ENCODE results near the gene PTPRN2. TPM values are rescaled to one million over a fixed set of nuclear protein-coding genes. Genes with fewer than 3 reads are reported as not detected.

The PTPRN2 gene
- total and polyA plus RNA-seq, 9 of the 15 experiments (the other 6 are each of a cell fraction or from before 2014, with no cell fraction given) = not detected

DNA sequence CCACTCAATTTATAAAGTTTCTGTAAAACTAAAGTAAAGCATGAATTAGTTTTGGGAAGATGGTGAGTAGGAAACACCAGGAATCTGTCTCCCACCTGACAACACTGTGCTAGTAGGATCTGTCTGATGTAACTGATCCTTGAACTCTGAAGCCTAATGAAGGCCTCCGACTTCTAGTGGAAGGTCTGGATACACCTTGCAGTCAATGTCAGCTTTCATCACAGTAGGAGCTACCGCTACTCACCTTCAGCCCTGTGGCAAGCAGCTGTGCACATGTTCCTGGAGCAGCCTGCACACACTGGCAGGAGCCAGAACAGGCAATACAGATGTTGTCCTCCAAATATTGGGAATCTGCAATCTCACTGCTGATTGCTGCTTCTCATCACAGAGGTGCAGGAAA is 471.4 kb downstream of the PTPRN2 start:
- Histone ChIP-seq H4K20me1 (replicated peaks; ENCODE audit: control insufficient read depth, insufficient read depth, low read length) (no peaks in the 10 kb centered on the region), H3K9ac (ENCODE audit: insufficient read depth in 1 of 2, low read depth in 2 of 2, low read length in 2 of 2) (no peak overlapping the region), H3K4me3 (no peak overlapping the region), H3K79me2 (ENCODE audit: control insufficient read depth, insufficient read depth, low read length) (no peaks in the 10 kb centered on the region), H3K27ac (ENCODE audit: extremely low read depth, low read depth, low read length) (no peak overlapping the region), H3K9me1 (ENCODE audit: control insufficient read depth, insufficient read depth, low read length) (no peaks in the 10 kb centered on the region), H3K9me3 (replicated peaks; ENCODE audit: control insufficient read depth, insufficient read depth, low read depth, low read length) (no peaks in the 10 kb centered on the region), H3K4me1 (replicated peaks in 1 of 2; ENCODE audit: control insufficient read depth in 2 of 2, insufficient read depth in 2 of 2, low read length in 2 of 2) (no peaks in the 10 kb centered on the region), H3K4me2 (ENCODE audit: insufficient read depth, low read length) (no peak overlapping the region), H3K36me3 (ENCODE audit: control insufficient read depth, insufficient read depth, low read length) (no peaks in the 10 kb centered on the region), H3K27me3 (ENCODE audit: control insufficient read depth in 2 of 2, insufficient read depth in 2 of 2, low read length in 2 of 2) (no peaks in the 10 kb centered on the region; a peak in 1 of 5 replicates), H2AFZ (ENCODE audit: low read depth, low read length) (no peak overlapping the region)
- BruUV-seq (replicated peaks) = no TSS peak
- ATAC-seq (no peak), FAIRE-seq (no peak), DNase-seq (ENCODE audit: extremely low read depth in 1 of 4, low spot score in 3 of 4) (no peak)
- WGBS (ENCODE audit: insufficient coverage, low coverage, missing lambda C conversion rate) = 3% methylated on average over 2 of the region's 2 CpGs
- TF ChIP-seq TGIF2 (CRISPR knock-in tag; IDR thresholded peaks at IDR 0.05) (no peak), HNRNPH1 (optimal IDR thresholded peaks at IDR 0.05; ENCODE audit: low read depth, low read length) (no peak), SRF (CRISPR knock-in tag; IDR thresholded peaks at IDR 0.05) (no peak)
- in situ Hi-C loops (cut with MboI) = no loop called here
- ChIA-PET POLR2A (no interaction called here), CTCF (ENCODE audit: low intra/inter-chr PET ratio) (no interaction called here)
- intact Hi-C loops (cut with micrococcal nuclease) = no loop called here

DNA sequence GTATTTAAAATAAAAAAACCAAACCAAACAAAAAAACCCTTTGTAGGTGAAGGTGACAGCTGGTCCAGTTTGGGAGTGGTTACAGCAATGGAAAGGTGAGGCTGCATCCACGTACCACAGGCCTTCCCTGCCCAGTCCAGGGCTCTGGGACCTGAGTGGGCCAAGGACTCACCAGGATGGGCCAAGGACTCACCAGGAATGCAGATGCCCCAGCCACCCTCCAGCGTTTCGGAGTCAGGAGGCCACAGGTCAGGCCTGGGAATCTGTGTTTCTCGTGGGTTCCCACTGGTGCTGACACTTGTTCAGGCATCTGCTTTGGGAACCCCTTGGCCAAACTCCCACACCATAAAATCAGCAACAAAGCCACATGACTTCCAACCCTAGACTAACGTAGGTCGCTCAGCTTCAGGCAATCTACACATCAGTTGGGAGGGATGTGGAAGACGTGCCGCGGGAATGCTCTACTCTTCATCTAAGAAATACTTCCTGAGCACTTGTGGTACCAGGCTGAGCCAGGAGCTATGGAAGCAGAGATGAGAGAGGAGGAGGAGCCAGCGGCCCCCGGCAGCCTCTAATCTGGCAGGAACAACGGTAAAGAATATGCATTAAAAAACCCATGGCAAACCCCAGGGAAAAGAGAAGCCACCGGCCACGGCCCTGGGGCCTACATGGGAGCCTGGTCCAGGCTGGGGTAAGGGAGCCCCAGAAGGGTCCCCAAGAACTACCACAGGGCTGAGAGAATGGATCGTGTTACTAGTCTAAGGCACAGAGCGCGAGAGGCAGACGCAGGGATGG is 473.4 kb downstream of the PTPRN2 start:
- Histone ChIP-seq H3K36me3 (ENCODE audit: control insufficient read depth, insufficient read depth, low read length) (no peaks in the 10 kb centered on the region), H3K9ac (ENCODE audit: insufficient read depth in 1 of 2, low read depth in 2 of 2, low read length in 2 of 2) (no peak overlapping the region), H3K9me1 (ENCODE audit: control insufficient read depth, insufficient read depth, low read length) (no peaks in the 10 kb centered on the region), H3K4me3 (no peak overlapping the region), H4K20me1 (replicated peaks; ENCODE audit: control insufficient read depth, insufficient read depth, low read length) (no peaks in the 10 kb centered on the region), H3K4me2 (ENCODE audit: insufficient read depth, low read length) (no peak overlapping the region), H3K27ac (ENCODE audit: extremely low read depth, low read depth, low read length) (no peak overlapping the region), H3K4me1 (replicated peaks in 1 of 2; ENCODE audit: control insufficient read depth in 2 of 2, insufficient read depth in 2 of 2, low read length in 2 of 2) (no peaks in the 10 kb centered on the region), H2AFZ (ENCODE audit: low read depth, low read length) (no peak overlapping the region), H3K27me3 (ENCODE audit: control insufficient read depth in 2 of 2, insufficient read depth in 2 of 2, low read length in 2 of 2) (no peaks in the 10 kb centered on the region; a peak in 1 of 5 replicates), H3K9me3 (replicated peaks; ENCODE audit: control insufficient read depth, insufficient read depth, low read depth, low read length) (peaks cover 6% of the 10 kb centered on the region; the same call in 1 of the 2 replicates), H3K79me2 (ENCODE audit: control insufficient read depth, insufficient read depth, low read length) (no peaks in the 10 kb centered on the region)
- ChIA-PET CTCF (ENCODE audit: low intra/inter-chr PET ratio) (no interaction called here), POLR2A (no interaction called here)
- 0% methylated on average over 18 of the region's 18 CpGs for WGBS (ENCODE audit: insufficient coverage, low coverage, missing lambda C conversion rate)
- DNase-seq (ENCODE audit: extremely low read depth in 1 of 4, low spot score in 3 of 4) (no peak), ATAC-seq (no peak), FAIRE-seq (no peak)
- intact Hi-C loops (cut with micrococcal nuclease) = no loop called here
- no TSS peak for BruUV-seq (replicated peaks)
- in situ Hi-C loops (cut with MboI) = no loop called here
- TF ChIP-seq NFXL1 (CRISPR knock-in tag; IDR thresholded peaks at IDR 0.05) = no peak
- TF ChIP-seq GABPB2 (CRISPR knock-in tag; conservative IDR thresholded peaks at IDR 0.05) = no peak
- TF ChIP-seq RBM15 (IDR thresholded peaks at IDR 0.05; ENCODE audit: insufficient read depth, low read length) = no peak
- no peak for TF ChIP-seq DMBX1 (CRISPR knock-in tag; IDR thresholded peaks at IDR 0.05; ENCODE audit: borderline replicate concordance)
- TF ChIP-seq, protein P1, sequence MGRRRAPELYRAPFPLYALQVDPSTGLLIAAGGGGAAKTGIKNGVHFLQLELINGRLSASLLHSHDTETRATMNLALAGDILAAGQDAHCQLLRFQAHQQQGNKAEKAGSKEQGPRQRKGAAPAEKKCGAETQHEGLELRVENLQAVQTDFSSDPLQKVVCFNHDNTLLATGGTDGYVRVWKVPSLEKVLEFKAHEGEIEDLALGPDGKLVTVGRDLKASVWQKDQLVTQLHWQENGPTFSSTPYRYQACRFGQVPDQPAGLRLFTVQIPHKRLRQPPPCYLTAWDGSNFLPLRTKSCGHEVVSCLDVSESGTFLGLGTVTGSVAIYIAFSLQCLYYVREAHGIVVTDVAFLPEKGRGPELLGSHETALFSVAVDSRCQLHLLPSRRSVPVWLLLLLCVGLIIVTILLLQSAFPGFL (CRISPR knock-in tag; IDR thresholded peaks at IDR 0.05) = no peak
- no peak for TF ChIP-seq ZNF197 (CRISPR knock-in tag; IDR thresholded peaks at IDR 0.05; ENCODE audit: low read depth)
- TF ChIP-seq ZNF12 (CRISPR knock-in tag; IDR thresholded peaks at IDR 0.05) = no peak
- TF ChIP-seq, protein P2, sequence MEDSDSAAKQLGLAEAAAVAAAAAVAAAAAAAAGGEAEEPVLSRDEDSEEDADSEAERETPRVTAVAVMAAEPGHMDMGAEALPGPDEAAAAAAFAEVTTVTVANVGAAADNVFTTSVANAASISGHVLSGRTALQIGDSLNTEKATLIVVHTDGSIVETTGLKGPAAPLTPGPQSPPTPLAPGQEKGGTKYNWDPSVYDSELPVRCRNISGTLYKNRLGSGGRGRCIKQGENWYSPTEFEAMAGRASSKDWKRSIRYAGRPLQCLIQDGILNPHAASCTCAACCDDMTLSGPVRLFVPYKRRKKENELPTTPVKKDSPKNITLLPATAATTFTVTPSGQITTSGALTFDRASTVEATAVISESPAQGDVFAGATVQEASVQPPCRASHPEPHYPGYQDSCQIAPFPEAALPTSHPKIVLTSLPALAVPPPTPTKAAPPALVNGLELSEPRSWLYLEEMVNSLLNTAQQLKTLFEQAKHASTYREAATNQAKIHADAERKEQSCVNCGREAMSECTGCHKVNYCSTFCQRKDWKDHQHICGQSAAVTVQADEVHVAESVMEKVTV (CRISPR knock-in tag; IDR thresholded peaks at IDR 0.05) = no peak
- TF ChIP-seq ZNF311 (CRISPR knock-in tag; IDR thresholded peaks at IDR 0.05) = no peak
